Measurements from ENCODE around the gene BCKDHB. TPM values are rescaled to one million over a fixed set of nuclear protein-coding genes. Genes with fewer than 3 reads are reported as not detected.

The BCKDHB gene
- total RNA-seq, 3 donors from 2014 or later, result 19.0 to 33.7 (median 23.4) TPM

DNA sequence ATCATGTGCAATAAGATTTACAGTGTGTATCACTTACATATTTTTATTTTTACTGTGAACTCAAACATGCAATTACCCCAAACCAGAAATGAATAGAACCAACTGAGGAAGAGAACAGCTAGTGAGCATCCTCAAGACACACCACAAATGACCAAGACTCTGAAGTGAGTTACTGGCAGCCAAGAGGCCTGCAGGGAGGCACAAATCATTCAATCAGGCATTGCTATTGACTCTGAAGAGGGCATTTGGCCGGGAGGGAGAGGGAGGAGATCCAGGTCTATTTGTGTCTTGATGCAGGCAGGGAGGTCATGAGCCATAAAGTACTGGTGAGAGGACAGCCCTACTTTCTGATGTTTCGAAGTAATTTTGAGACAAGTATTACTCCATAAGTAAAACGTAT is 257.7 kb downstream of the BCKDHB start:
- no peaks in the 10 kb centered on the region for H3K9me3 ChIP-seq
- H3K36me3 ChIP-seq, result no peaks in the 10 kb centered on the region
- no peaks in the 10 kb centered on the region for H3K27me3 ChIP-seq
- H3K4me1 ChIP-seq, result no peaks in the 10 kb centered on the region
- TF ChIP-seq POLR2A (IDR thresholded peaks at IDR 0.05), result no peak
- TF ChIP-seq, protein P1, sequence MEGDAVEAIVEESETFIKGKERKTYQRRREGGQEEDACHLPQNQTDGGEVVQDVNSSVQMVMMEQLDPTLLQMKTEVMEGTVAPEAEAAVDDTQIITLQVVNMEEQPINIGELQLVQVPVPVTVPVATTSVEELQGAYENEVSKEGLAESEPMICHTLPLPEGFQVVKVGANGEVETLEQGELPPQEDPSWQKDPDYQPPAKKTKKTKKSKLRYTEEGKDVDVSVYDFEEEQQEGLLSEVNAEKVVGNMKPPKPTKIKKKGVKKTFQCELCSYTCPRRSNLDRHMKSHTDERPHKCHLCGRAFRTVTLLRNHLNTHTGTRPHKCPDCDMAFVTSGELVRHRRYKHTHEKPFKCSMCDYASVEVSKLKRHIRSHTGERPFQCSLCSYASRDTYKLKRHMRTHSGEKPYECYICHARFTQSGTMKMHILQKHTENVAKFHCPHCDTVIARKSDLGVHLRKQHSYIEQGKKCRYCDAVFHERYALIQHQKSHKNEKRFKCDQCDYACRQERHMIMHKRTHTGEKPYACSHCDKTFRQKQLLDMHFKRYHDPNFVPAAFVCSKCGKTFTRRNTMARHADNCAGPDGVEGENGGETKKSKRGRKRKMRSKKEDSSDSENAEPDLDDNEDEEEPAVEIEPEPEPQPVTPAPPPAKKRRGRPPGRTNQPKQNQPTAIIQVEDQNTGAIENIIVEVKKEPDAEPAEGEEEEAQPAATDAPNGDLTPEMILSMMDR (IDR thresholded peaks at IDR 0.05), result no peak
- TF ChIP-seq POLR2AphosphoS5 (IDR thresholded peaks at IDR 0.05), result no peak
- DNase-seq (ENCODE audit: low spot score in 2 of 2), result no peak
- intact Hi-C loops (cut with DNase I; ENCODE audit: low total_unique reads), result no loop called here
- H3K27ac ChIP-seq, result no peak overlapping the region
- no peak overlapping the region for H3K4me3 ChIP-seq

GRCh38 chr6:80366051-80366450 is 259.6 kb downstream of the BCKDHB start:
- Histone ChIP-seq H3K4me3 (no peak overlapping the region), H3K27ac (no peak overlapping the region), H3K9me3 (no peaks in the 10 kb centered on the region), H3K36me3 (no peaks in the 10 kb centered on the region), H3K4me1 (no peaks in the 10 kb centered on the region), H3K27me3 (no peaks in the 10 kb centered on the region)
- intact Hi-C loops (cut with DNase I; ENCODE audit: low total_unique reads), result no loop called here
- DNase-seq (ENCODE audit: low spot score in 2 of 2), result no peak
- TF ChIP-seq POLR2AphosphoS5 (IDR thresholded peaks at IDR 0.05) (no peak), POLR2A (IDR thresholded peaks at IDR 0.05) (no peak)
- TF ChIP-seq, protein P1 (IDR thresholded peaks at IDR 0.05), result no peak

DNA sequence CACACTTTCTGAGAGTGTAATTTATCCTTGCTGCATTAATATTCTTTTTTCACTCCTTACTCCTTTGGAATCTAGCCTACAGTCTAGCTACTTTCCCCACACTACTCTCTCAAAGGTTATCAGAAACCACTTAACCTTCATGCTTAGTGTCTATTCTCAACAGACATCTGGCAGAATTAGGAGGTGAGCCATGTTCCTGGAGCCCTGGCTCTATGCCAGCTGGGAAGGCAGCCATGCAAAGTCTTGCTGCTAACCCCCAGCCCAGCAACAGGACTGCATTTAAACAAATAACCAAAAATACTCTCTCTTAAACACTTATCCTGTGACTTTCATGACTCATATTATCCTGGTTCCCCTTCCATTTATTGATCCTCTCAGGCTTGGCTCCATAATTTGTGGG is 260.2 kb downstream of the BCKDHB start:
- intact Hi-C loops (cut with DNase I; ENCODE audit: low total_unique reads), result no loop called here
- H3K4me1 ChIP-seq, result no peaks in the 10 kb centered on the region
- DNase-seq (ENCODE audit: low spot score in 2 of 2), result no peak
- no peaks in the 10 kb centered on the region for H3K27me3 ChIP-seq
- H3K27ac ChIP-seq, result no peak overlapping the region
- no peak overlapping the region for H3K4me3 ChIP-seq
- TF ChIP-seq, protein P1 (IDR thresholded peaks at IDR 0.05), result no peak
- no peak for TF ChIP-seq POLR2A (IDR thresholded peaks at IDR 0.05)
- TF ChIP-seq POLR2AphosphoS5 (IDR thresholded peaks at IDR 0.05), result no peak
- no peaks in the 10 kb centered on the region for H3K9me3 ChIP-seq
- H3K36me3 ChIP-seq, result no peaks in the 10 kb centered on the region

DNA sequence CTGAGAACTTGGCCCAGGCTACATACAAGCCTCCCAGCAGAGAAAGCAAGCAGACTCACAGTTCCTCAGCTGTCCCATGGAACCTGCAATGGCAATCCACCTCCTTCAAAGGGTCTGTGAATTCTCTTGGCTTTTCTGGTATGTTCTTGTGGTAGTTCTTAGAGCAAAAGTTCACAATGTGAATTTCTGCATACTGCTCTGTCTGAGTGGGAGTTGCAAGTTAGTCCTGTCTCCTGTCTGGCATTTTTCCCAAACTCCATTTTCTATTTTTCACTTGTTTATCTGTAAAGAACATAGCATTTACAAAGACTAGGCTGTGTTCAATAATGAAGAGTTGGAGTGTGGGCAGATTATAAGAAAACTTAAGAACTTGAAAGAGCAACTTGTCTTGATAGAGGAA is 269.9 kb downstream of the BCKDHB start:
- H3K4me1 ChIP-seq, result no peaks in the 10 kb centered on the region
- H3K9me3 ChIP-seq, result no peaks in the 10 kb centered on the region
- TF ChIP-seq, protein P1 (IDR thresholded peaks at IDR 0.05), result no peak
- TF ChIP-seq POLR2A (IDR thresholded peaks at IDR 0.05) (no peak), POLR2AphosphoS5 (IDR thresholded peaks at IDR 0.05) (no peak)
- no peak overlapping the region for H3K4me3 ChIP-seq
- H3K36me3 ChIP-seq, result no peaks in the 10 kb centered on the region
- H3K27ac ChIP-seq, result no peak overlapping the region
- intact Hi-C loops (cut with DNase I; ENCODE audit: low total_unique reads), result no loop called here
- no peaks in the 10 kb centered on the region for H3K27me3 ChIP-seq
- DNase-seq (ENCODE audit: low spot score in 2 of 2), result no peak

- TF ChIP-seq, protein P1 (IDR thresholded peaks at IDR 0.05), result no peak
- Histone ChIP-seq H3K27ac (no peak overlapping the region), H3K9me3 (no peaks in the 10 kb centered on the region), H3K4me1 (no peaks in the 10 kb centered on the region), H3K4me3 (no peak overlapping the region), H3K36me3 (no peaks in the 10 kb centered on the region), H3K27me3 (no peaks in the 10 kb centered on the region)
- intact Hi-C loops (cut with DNase I; ENCODE audit: low total_unique reads), result loop anchor here (10.0 kb wide), 1 partner anchor 1604 kb away; no protein-coding TSS in a partner anchor
- DNase-seq (ENCODE audit: low spot score in 2 of 2), result no peak
Observed at GRCh38 chr6:80380566-80380965, 274.1 kb downstream of the BCKDHB start.
